Activated effector memory CD4-positive, alpha-beta T cell treated with Interleukin-2 at 50 U/mL for 16 hours (primary cell): ENCODE data around the gene DCAF11.

Experiments used
- DNase-seq: peaks from one replicate; pipeline ENCODE4 v3.0.0-alpha.2; 2020

The DCAF11 gene

DNA sequence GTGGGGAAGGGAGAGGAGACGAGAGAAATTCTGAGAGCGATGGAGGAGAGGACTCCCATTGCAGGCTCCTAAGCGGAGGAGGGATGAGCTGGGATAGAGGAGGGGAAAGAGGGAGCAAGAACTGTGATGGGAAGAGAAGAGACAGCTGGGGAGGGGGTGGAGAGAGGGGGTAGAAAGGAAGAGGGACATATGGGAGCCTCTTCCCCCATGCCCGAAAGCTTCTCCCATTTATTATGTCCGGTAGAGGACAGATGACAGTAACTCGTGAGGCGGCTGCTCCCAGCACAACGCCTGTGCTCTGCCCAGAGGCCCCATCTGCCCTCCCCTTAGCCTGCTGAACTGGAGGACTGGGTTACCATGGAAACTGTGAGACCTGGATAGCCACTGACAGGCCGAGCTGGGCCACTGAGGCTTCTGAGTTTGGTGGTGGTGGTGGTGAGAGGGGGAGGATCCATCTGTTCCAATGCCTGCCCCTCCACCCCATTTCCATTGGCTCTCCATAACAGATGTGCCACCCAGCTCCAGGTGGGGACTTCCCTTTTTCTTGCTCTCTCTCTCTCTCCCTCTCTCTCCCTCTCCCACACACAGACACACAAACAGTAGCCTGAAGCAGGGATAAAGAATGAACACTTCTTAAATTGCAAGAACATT lies 35.0 kb upstream of the DCAF11 start:
- no peak for DNase-seq

- no peak for DNase-seq
Observed at GRCh38 chr14:24080142-24080530, 34.4 kb upstream of the DCAF11 start.

DNA sequence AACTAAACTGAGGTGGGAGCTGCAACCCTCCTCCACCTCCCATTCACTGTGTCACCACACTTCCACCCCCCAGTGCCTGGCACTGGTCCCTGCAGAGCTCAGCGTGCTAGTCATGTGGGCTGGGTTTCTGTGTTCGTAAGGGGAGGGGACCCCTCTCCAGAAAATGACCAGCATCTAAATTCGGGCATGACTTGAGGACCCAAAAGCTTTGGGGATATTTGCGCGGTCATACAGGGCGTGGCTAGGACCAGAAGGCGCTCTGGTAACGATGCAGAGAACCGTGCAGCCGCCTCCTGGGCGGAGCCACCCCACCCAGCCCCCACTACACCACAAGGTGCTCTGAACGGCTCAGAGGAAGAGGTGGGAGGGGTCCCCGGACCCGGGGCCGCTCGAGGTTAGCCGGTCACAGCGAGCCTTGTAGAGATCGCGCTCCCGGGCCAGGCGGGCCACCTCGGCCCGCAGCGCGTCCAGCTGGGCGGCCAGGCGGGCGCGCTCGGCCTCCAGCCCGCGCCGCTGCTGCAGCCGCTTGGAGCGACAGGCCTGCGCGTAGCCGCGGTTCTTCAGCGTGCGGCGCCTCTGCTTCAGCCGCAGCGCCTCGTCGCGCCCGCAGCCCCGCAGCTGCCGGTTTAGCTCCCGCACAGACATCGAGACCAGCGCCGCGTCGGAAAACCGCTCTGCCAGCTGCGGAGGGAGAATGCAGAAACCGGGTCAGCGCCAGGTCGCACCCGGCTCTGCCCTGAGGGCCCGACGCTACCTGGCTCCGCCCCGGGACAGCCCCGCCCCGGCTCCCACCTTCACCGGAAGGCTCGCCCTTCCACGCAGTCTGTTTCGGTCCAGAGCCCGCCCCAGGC lies 33.5 kb upstream of the DCAF11 start:
- DNase-seq, result peak; percentile 66

- no peak for DNase-seq
Observed at GRCh38 chr14:24081739-24082211, 32.8 kb upstream of the DCAF11 start.

DNA sequence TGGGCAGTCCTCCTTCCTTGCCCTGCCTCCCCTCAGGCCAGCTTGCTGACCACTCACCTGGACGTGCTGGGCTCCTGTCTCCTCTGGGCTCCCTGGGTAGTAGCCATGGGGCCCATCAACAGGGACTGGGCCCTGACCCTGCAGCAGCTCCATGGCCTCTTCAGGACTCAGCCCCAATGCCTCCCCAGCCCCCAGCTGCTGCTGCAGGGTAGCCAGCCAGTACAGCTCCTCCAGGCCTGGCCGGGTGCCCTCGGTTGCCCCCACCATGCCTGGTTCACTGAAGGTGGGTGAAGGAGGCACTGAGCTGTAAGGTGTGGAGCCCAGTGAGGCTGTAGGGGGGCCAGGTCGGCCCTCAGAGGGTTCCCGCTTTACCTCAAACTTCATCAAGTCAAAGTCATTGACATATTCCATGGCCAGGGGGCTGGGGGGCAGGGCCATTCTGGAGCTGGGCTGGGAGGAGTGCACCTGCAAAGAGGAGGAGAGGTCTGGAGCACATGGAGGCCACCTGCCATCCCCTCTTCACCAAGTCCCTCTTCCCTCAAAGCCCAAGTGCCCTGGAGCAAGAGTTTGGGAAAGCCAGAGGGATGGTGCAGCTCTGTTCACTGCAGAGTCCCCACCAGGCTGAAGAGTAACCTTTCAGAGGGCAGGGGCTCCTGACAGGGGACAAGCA lies 32.0 kb upstream of the DCAF11 start:
- no peak for DNase-seq

DNA sequence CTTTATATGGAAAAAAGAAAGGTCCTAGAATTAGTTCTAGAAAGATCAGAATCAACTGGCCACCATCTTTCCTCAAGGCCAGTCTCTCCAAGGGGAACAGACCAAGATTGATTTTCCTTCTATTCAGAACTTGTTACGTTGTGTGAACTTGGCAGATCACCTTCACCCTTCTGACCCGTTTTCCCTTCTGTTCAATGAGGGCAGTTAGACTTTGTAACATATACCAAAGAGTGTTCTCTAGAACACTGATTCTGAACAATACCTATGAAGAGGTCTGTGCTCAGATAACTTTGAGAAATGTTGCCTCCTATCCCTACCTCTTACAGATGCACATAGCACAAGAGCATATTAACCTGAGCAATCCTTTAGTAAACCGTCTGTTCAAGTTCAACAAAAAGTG lies 31.1 kb upstream of the DCAF11 start:
- no peak for DNase-seq

DNA sequence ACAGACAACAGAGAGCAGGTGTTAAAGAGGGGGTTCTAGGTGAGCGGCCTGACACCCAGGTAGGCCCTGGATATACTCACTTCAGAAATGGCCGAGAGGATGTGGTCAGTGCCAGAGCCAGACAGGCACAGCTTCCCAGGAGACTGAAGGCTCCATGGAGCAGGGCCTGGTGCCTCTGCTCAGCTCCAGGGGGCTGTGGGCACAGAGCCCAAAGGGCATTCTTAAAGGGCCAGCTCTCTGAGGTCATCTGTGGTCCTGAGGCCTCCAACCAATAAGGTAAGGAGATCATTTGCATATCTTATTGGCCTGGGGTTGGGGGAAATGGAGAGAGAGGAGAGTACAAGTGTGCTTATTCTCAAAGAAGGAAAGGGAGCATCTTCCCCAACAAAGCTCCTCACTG lies 30.1 kb upstream of the DCAF11 start:
- no peak for DNase-seq

DNA sequence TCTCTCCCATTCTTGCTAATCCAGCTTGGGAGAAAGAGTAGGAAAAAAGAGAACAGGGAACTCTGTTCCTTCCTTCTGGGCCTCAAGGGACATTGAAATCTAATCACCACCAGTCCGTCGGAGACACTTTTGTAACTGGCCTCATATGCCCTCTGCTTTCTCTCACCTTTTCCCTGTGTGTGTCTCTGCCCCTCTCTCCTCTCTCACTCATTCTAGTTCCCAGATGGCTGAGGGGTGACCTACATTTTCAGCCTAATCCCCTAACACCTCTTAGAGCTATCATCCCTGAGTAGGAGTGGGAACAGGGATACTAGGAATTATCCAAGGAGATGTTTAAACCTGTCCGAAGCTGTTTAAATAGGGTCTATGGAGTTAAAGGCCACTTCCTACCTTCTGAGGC lies 29.4 kb upstream of the DCAF11 start:
- no peak for DNase-seq

DNA sequence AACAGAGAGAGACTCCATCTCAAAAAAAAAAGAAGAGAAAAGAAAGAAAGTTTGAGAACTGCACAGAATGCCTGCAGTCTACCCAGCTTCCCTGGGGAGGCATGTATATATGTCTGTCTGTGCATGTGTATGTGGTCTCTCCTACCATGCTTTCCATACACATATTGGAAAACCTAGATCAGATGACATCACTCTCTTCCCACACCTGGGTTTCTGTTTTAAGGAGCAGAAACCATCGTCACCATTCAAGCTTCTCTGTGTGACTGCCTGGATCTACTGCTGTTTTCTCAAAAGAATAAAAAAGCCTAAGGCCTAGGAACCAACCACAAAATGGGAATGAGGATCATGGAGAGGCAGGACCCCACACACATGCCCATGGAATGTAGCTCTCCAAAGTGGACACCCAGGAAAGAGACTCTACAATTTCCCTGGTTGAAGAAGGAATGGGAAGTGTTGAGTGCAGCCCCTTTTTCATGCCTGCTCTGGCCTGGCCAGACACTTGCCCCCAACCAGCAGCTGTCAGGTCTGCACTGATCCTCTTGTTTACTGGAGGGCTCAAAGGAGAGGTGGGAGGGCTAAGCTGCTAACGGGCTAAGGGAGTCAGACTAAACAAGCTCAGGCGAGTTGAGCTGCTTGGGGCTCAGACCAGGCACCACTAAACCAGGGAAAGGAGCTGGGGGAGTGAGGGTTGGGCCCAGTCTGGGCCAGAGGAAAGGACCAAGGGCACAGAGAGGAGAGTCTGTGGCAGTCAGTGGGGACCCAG lies 28.2 kb upstream of the DCAF11 start:
- DNase-seq, result no peak

GRCh38 chr14:24087004-24087403 lies 27.6 kb upstream of the DCAF11 start:
- DNase-seq, result no peak

GRCh38 chr14:24088095-24088494 lies 26.5 kb upstream of the DCAF11 start:
- no peak for DNase-seq

DNA sequence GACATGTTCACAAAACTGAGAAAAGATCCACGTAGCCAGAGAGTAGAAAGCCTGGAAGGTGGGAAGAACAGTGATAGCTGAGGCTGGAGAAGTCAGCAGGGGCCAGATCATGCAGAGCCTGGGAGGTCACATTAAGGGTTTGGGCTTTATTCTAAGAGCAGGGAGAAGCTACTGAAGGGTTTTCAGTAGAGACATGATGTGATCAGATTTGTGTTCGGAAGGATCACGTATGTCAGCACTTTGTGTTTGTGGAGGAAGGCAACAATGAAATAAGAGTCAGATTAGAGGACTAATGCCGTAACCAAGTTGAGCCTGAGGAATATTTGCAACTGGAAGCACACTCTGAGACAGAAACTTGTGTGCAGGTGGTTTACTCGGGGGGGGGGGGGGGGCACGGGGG lies 24.7 kb upstream of the DCAF11 start:
- no peak for DNase-seq

GRCh38 chr14:24092110-24092504 lies 22.5 kb upstream of the DCAF11 start:
- no peak for DNase-seq

GRCh38 chr14:24092505-24093206 lies 21.9 kb upstream of the DCAF11 start:
- no peak for DNase-seq

DNA sequence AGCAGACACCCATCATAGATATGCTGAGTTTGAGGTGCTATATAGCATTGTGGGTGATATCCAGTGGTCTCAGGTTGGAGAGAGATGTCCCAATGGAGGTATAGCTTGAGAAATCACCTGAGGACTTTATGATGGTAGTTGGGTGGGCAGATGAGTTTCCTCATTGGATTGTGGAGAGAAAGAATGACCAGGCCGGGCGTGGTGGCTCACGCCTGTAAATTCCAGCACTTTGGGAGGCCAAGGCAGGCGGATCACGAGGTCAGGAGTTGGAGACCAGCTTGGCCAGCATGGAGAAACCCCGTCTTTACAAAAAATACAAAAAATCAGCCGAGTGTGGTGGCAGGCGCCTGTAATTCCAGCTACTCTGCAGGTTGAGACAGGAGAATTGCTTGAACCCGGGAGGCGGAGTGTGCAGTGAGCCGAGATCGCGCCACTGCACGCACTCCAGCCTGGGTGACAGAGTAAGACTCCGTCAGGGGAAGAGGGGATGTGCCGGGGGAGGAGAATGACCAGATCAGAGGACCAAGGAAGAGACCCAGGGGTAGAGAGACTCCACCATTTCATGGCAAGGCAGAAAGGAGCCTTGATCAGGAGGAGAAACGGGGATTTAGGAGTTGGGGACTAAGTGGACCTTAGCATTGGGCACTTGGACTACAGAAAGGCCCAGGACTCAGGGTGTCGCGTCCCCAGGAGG lies 21.2 kb upstream of the DCAF11 start:
- no peak for DNase-seq

GRCh38 chr14:24093901-24094840 lies 20.4 kb upstream of the DCAF11 start, which contains the start of gene PCK2:
TSS of gene PCK2 (plus strand) at chr14:24094311. CDS start at chr14:24094406, 95 bp downstream.
- peak; percentile 69 for DNase-seq

- DNase-seq, result no peak
Observed at GRCh38 chr14:24094841-24095270, 19.7 kb upstream of the DCAF11 start.

DNA sequence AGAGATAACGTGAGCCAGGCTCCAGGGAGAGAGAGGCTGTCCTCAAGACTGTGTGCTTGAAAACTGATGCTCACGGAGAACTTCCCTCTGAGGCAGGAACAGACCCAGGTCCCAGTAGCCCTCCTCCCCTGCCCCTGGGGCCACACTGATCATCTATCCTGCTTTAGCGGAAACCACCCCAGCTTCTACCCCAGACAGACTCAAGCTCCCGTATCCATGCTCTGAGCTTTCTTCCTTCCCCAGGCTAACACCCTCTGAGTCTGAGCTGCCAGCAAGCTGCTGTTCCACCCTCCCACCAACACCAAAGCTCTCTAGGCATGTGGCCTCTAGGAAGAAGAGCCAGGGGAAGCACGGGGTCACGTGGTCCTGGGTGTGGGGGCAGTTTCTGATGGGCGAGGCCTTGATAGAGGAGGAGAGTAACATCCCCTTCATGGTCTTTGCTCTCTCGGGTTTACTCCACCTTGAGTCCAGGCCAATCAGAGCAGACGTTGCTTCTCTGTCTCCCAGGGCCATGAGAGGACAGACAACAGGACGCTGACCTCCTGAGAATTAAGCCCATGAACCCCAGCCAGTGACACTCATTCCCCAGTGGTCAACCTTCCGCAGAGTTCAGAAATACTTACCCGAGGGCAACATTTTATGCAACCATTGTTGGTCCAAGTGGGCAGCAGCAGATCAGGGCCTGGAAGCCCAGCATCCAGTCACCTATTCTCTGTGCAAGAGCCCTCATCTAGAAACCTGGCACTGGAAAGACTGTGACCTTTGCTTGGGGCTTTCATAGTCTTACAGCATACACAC lies 19.1 kb upstream of the DCAF11 start:
- peak; percentile 8 for DNase-seq

- DNase-seq, result no peak
Observed at GRCh38 chr14:24096545-24097181, 17.9 kb upstream of the DCAF11 start.
